ENCODE results near the gene CLSTN2.

GRCh38 chr3:140148824-140149390 lies 213.9 kb downstream of the CLSTN2 start:
- TF ChIP-seq POLR2A (IDR thresholded peaks at IDR 0.05) = no peak
- TF ChIP-seq, protein P1, sequence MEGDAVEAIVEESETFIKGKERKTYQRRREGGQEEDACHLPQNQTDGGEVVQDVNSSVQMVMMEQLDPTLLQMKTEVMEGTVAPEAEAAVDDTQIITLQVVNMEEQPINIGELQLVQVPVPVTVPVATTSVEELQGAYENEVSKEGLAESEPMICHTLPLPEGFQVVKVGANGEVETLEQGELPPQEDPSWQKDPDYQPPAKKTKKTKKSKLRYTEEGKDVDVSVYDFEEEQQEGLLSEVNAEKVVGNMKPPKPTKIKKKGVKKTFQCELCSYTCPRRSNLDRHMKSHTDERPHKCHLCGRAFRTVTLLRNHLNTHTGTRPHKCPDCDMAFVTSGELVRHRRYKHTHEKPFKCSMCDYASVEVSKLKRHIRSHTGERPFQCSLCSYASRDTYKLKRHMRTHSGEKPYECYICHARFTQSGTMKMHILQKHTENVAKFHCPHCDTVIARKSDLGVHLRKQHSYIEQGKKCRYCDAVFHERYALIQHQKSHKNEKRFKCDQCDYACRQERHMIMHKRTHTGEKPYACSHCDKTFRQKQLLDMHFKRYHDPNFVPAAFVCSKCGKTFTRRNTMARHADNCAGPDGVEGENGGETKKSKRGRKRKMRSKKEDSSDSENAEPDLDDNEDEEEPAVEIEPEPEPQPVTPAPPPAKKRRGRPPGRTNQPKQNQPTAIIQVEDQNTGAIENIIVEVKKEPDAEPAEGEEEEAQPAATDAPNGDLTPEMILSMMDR (IDR thresholded peaks at IDR 0.05) = no peak
